GM10847 (cell line): ENCODE results near the gene ARMH3.

Source experiments
- POLR2A ChIP-seq: IDR thresholded peaks from 2 replicates; pipeline ENCODE4 v1.6.1; 2011; ENCODE audit not compliant: insufficient read length; ENCODE audit errors: extremely low read depth

The ARMH3 gene

DNA sequence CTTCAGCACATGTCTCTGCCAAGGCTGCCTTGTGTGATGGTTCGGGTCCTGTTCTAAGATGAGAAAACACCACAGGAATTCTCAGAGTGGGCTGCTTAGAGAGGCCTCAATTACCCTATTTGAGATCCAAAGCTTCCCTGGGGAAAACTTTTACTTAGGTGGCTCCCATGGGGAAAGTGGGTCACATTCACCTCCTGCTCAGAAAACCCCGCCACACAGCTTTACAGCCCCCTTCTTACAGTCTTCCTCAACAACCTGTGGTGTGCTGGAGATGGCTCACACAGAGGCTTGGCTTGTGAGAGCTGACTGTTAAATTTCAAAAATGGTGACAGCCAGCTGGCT lies 175.8 kb downstream of the ARMH3 start:
- TF ChIP-seq POLR2A = no peak

DNA sequence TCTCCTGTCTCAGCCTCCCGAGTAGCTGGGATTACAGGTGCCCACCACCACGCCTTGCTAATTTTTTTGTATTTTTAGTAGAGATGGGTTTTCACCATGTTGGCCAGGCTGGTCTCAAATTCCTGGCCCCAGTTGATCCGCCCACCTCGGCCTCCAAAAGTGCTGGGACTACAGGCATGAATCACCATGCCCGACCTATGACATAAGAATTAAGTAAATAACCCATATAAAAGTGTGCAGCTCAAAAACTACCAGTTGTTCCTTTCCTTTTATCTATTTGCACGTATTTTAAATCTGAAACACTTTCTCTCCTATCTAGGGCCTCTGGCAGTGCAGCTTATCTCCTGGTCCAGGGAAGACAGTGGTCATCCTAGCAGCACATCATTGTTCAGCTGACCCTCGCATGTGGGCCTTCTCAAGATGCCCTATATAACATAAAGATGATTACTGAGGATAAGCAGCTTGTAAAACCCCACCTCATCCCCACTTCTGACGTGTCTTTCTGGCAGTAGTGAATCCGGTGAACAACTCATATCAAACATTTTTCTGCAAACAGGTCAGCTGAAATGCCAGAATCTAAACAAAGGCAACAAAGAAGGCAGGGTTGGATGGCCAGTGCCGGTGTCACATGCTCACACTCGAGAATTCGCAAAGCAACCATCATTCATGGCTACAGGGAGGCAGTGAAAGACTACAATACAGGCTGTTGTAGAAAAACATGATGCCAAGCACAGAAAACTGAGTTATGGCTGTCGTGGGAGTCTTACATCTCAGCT lies 176.3 kb downstream of the ARMH3 start:
- no peak for TF ChIP-seq POLR2A

DNA sequence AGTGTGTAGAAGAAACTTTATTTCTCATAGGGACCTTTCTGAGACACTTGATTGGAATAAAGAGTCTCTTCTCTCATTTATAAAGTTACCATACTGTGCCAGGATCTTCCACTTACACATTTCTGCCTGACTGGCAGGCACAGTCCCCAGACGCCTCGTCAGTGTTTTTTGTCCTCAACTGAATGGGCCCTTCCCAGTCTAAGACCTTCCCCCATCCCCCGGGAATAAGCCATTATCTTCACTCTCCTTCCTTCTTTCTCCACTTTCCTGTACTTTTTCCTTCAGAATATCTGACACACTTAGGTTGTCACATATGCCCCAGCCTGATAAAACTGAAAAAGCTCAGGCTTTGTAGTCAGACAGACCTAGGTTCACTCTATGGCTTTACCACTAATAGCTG lies 177.1 kb downstream of the ARMH3 start:
- no peak for TF ChIP-seq POLR2A

DNA sequence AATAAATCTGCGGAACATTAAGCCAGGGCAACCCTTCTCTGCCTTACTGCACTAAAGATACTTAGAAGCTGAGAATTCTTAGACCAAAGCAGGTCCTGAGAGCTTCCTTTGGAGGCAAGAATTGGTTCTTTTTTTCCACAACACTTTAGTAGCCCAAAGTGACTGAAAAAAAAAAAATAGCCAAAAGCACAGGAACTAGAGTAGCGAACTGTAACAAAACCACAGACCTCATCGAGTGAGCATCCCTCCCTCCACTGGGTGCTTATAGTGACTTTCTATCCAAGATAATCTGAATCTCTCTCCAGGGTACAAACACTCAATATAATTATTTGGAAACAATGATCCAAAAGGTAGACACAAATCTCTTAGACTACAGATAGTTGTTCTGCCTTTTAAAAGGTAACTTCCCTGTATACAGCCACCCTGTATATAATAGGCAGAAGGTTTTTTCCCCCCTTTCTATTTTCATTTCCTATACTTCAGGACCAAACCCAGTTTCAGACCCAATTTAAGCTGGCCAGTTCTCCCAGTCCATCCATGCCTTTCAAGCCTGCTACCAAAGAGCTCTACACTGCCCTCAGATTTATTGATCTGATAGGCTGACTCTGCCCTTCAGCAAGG lies 180.8 kb downstream of the ARMH3 start:
- no peak for TF ChIP-seq POLR2A

DNA sequence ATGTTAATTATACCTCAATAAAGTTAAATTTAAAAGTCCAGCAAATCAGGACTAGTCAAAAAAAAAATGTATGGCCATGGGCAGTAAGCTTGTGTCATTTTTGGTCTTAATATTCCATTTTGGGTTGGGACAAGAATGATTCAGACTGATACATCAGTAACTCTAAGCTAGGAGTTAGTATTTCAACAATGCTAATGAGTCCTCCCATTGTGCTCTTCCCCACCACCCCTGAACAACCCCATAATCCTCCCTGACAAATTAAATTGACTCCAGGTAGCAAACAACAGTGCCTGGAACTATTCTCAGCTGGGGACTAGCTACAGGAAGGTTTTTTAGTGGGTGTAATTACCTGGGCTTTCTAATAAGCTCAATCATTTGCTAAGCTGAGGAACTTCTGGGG lies 181.7 kb downstream of the ARMH3 start:
- no peak for TF ChIP-seq POLR2A

DNA sequence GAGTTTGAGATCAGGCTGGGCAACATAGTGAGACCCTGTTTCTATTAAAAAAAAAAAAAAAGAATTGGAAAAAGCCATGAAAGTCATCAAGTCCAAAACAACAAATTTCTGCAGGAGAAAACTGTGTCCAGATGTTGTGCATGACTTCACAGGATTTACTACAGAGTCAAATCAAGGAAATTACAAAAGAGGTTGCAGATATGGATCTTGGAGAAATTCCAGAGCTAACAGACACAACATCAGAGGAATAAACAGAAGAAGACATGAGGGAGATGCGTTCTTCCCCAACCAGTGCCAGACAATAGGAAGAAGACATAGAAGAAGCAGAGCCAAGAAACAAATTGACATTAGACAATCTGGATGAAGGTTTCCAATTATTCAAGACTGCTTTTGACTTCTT lies 188.0 kb downstream of the ARMH3 start:
- no peak for TF ChIP-seq POLR2A

DNA sequence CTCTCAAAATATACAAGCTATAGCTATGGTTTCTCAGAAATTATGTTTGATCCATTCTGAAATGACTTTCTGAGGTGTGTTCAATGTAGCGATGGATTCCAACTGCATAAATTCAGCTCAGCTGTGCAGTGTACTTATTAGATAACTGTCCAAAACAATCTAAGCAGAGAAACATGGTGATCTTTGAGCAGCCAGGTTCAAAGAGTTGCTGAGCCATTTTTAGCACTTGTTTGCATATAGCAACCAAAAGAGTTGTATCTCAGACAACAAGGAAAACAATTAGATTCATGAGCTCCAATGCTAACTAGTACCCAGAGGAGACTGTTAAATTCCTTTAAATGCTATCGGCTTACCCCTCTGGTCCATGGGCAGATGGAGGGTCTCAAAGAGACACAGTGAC lies 196.4 kb downstream of the ARMH3 start:
- no peak for TF ChIP-seq POLR2A

DNA sequence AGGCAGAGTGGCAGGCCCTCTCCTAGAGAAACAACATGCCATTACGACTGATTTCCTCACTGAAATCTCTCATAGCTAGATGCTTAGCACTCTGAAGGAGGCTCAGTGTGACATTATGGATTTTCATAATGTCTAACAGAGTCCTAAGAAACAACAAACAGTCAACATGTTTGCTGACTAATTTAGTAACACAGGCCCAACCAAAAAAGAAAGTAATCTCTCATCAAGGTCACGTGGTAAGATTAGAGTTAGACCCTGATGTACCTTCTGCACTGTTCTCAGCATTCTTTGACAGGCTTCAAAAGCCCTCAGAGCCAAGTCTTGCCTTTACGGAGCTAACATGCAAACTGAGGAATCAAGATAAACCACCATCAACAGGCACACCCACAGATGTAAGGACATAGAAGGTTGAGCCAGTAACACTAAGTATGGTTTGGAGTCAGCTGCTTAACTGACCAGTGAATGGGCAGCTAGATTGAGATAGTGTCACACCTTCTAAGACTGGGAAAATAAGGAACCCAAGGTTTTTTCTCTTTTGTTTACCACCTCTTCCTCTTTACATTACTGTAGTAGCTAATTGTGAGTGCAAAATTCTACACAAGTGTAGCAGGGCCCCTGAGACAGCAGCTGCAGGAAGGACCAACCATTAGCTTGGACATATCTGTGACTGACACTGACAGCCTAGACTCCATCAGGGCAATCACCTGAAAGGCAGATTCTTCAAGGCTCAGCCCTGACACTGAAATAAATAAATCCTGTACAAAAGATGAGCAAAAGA lies 197.1 kb downstream of the ARMH3 start:
- no peak for TF ChIP-seq POLR2A

DNA sequence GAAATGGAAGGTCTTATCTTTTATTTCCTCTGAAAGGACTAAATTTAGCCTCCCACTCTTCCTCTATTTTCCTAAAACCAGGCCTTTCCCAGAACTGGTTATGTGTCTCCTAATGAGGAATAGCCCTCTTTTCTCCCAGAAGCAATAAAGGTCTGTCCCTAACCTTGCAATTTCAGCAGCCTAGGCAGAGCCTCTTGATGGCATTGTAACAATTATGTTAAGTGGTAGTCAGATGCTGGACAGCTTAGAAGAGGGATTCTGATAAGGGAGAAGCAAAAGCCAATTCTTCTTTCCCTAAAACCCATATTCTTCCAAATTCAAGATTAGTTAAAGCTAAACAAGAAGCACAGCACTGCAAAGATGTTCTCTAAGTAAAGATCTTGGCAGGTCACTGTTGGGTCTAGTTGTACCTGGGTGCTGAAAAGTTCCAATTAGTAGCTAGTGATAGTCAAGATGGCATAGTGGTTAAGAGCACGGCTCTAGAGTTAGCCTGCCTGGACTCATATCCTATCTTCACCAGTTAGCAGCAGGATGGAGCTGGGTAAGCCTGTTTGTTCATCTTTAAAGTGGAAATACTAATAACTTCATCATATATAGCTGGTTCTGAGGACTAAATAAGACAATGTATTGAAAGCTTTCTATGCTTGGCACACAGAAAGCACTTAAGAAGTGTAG lies 198.0 kb downstream of the ARMH3 start:
- TF ChIP-seq POLR2A = no peak

DNA sequence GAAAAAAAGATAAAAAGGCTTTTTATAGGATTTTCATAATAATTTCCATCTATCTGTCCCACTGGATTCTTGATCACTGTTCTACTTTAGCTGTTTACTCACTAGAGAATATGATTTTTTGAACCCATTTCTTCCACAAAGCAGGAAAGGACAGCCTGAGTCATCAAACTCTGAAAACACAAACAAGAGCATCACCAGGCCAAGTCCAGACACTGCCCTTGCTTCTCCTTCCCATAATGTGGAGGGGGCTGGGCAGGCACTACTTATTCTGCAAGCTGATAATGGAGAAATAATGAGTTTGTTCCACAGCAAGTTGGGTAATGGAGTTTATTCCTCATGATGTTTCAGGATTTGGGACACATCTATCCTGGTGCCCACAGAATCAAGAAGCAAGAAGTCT lies 199.3 kb downstream of the ARMH3 start:
- TF ChIP-seq POLR2A = no peak

DNA sequence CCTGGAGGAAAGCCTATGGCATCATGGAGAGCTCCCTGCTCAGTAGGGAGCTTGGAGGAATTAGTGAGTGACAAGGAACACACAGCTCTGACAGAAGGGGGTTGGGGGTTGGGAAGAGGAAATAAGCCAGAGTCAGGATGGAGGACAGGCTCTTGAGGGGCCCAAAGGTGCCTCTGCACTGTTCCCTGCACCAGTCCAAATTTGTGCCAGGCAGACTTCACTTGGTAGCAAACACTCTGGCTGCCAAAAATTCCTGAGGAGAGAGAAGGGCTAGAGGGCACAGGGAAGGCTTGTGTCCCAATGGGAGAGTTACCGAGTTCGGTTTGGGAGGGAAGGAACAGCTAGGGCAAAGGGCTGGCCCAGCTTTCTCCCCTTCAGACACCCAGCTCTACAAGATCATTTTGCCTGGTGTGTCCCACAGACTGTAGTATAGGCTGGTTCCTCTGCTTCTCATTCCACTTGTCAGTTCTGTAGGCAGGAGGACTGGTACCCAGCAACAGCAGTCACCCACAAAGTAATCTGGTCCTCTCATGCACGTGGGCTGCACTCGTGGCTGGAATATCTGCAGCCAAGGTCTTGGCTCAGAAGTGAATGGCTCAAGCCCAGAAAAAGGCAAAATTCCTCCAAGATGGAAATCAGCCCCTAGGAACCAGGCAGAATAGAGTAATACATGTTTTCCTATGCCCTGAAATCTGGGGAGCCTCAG lies 204.4 kb downstream of the ARMH3 start:
- no peak for TF ChIP-seq POLR2A

DNA sequence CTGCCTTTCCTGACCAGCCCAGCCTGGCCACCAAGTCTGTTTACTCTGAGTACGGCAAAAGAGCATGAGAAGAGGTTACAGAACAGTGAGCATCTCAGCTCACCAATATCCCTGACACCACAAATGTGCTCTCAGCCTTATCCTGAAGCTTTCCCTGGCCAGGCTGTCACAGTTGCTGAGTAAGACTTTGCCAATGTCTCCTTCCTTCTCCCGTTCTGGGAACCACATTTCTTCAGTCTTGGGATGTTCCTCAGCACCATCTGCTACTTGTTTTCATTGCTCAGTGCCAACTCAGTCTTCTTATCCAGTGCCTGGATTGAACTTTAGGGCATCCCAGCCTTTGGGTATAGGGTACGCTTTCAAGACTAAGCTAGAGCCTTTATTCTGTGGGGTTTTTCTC lies 205.2 kb downstream of the ARMH3 start:
- no peak for TF ChIP-seq POLR2A

DNA sequence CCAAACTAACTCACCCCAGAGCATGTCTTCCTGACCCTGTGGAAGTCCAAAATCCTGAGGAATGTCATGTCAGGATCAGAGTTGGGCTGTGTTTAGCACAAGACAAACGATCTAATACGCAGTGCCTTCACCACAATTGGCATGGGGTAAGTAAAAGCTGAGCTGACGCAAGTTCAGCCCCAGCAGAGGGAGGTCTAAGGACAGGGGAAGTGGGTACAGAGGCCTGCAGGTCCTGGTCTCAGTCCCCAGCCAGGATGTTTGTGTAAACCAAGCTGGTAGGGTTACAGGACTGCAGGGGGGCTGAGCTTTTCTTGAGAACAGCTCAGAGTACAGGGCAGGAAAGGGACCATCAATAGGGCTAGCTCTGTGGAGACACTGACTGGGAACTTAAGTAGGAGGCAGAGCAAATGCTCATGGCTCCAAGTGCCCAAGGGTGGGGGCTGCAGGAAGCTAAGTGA lies 207.1 kb downstream of the ARMH3 start:
- TF ChIP-seq POLR2A = no peak

DNA sequence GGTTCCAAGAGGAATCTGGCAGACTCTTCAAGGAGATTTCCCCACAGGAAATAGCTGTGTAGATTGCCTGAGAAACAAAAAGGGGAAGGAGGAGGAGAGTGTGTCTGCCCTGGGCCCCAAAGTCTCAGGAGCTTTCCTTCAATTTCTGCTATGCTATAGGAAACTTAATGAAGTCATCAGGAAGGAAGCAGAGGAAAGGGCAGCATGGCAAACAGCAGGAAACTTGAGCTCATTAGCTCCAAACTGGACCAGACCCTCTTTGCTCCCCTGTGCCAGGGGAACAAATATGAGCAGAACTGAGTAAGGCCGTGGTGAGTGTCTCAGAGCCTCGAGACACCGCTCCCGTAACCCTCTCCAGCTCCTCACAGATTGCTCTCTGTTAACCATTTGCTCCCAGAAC lies 207.6 kb downstream of the ARMH3 start:
- TF ChIP-seq POLR2A = no peak

DNA sequence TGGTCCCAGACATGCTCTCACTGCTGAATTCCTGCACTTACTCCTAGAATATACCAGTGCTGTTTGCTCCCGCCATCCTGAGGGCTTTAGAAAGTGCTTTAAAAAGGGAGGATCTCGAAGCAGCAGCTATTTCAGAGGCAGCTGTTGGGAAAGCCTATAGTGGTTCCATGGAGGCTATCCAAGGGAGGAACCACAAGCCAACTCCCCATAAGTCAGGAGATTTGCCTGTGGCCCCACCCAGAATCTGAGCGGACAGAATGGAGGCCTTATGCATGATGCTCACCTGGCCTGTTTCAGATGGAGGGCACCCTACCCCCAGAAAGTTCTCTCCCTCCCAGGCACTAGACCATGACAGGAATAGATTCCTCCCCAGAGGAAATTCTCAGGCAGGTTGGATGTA lies 210.1 kb downstream of the ARMH3 start:
- no peak for TF ChIP-seq POLR2A
